Testis (tissue), 2 donors: ENCODE data around the gene SLC16A2.

Experiments used
- CTCF ChIP-seq, 3 experiments: fragments of 450-650 bp in 2 of 3; fragments of 200-600 bp in 1 of 3; sonication (generic) in 1 of 3; IDR thresholded peaks; one replicate each; pipeline ENCODE4 v1.5.1; 2016 to 2019; ENCODE audit warnings: antibody characterized with exemption in 3 of 3, mild to moderate bottlenecking in 2 of 3, moderate library complexity in 1 of 3
- POLR2A ChIP-seq: fragments of 450-650 bp; IDR thresholded peaks from one replicate; pipeline ENCODE4 v1.6.1; 2017; ENCODE audit warnings: antibody characterized with exemption, mild to moderate bottlenecking, moderate library complexity

GRCh38 chrX:74395556-74395955 lies 25.7 kb upstream of the SLC16A2 start:
- TF ChIP-seq POLR2A (no peak), CTCF (IDR thresholded peaks at IDR 0.05) (no peak)
